ENCODE measurements around the gene ITIH1.

ITIH1 gene

DNA sequence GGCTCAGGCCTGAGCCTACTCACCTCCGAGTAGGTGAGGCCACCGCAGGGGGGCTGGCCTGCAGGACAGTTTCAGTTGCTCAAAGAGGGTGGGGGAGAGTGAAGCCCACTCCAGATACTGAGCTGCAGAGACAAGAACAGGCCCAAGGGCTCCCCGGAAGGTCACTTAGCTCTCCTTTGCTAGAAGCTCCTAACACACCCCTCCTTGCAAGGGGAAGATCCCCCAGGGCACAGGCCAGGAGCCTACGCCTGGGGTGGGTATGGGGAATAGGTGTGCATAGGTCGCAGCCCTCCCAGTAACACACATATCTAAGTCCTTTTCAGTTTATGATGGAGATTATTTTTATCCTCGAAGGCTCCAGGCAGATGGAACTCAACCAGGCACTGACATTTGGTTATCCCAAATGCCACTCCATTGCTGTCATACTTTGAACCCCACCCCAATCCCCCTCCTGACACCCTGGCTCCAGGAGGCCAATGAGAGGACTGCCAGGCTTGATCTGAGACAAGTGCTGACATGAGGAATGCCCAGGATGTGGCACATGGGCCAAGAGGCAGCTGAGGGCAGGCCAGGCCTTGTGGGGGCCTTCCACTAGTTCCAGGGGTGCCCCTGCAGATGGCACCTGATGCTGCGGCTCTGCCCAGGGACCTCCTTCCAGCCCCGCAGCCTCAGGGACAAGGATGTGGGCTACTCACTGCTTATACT is 58.5 kb downstream of the ITIH1 start:
- Histone ChIP-seq H3K79me2 (ENCODE audit: low read length) (no peaks in the 10 kb centered on the region), H2AFZ (ENCODE audit: low read length) (no peak overlapping the region), H3K9ac (ENCODE audit: low read length) (no peak overlapping the region), H3K36me3 (replicated peaks; ENCODE audit: insufficient read depth, low read length) (no peaks in the 10 kb centered on the region), H3K9me3 (replicated peaks; ENCODE audit: insufficient read depth, low read length) (no peaks in the 10 kb centered on the region), H3K9me2 (replicated peaks; ENCODE audit: insufficient read depth, low read length) (no peaks in the 10 kb centered on the region), H3K4me2 (ENCODE audit: low read depth, low read length) (no peak overlapping the region), H3F3A (ENCODE audit: insufficient read depth, low read length) (no peaks in the 10 kb centered on the region), H3K27me3 (replicated peaks; ENCODE audit: insufficient read depth, low read length) (no peaks in the 10 kb centered on the region), H3K4me1 (ENCODE audit: low read length) (no peaks in the 10 kb centered on the region), H4K20me1 (ENCODE audit: insufficient read depth, low read length) (no peaks in the 10 kb centered on the region), H3K4me3 (ENCODE audit: low read length) (no peak overlapping the region), H3K27ac (ENCODE audit: low read length) (no peak overlapping the region)
- no peak for DNase-seq
- TF ChIP-seq EZH2 (optimal IDR thresholded peaks at IDR 0.05; ENCODE audit: low read depth, low read length) = no peak
- TF ChIP-seq, protein P1, sequence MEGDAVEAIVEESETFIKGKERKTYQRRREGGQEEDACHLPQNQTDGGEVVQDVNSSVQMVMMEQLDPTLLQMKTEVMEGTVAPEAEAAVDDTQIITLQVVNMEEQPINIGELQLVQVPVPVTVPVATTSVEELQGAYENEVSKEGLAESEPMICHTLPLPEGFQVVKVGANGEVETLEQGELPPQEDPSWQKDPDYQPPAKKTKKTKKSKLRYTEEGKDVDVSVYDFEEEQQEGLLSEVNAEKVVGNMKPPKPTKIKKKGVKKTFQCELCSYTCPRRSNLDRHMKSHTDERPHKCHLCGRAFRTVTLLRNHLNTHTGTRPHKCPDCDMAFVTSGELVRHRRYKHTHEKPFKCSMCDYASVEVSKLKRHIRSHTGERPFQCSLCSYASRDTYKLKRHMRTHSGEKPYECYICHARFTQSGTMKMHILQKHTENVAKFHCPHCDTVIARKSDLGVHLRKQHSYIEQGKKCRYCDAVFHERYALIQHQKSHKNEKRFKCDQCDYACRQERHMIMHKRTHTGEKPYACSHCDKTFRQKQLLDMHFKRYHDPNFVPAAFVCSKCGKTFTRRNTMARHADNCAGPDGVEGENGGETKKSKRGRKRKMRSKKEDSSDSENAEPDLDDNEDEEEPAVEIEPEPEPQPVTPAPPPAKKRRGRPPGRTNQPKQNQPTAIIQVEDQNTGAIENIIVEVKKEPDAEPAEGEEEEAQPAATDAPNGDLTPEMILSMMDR (IDR thresholded peaks at IDR 0.05; ENCODE audit: low read length) = no peak
- no peak for TF ChIP-seq EZH2phosphoT487 (IDR thresholded peaks at IDR 0.05; ENCODE audit: low read length)

DNA sequence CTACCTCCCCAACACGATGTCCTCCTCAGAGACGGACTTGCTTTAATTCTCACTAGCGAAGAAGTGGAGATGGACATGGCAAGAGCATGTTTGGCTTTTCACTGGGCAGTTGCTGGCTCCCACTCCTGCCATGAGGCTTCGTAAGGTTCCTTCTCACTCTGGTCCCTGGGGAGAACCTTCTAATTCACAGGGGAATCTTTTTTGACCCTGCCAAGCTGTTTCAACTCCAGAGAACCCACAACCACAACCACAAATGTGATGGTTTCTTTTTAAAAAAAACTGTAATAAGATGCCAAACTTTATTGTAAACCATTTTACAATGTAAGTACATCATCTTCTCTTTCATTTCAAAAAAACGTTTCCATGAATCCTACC is 59.1 kb downstream of the ITIH1 start:
- no peak overlapping the region for H3K27ac ChIP-seq (ENCODE audit: low read length)

DNA sequence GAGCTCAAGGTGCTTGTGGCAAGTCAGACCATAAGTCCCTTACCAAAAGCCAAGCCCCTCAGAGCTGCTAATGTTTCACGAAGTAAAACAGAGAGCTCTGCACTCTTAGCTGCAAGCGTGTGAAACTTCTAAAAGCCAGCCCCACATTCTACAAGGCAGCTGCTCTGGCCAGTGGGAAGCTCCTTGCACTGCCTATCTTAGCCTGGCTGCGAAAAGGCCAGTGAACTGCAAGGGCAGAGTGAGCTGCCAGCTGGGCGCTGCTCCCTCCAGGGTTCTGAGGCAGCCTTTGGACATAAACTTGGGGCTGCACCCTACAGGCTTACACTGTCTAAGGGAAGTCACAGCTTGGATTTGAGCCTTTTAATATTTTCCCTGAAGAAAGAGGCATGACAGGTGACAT is 59.6 kb downstream of the ITIH1 start:
- no peaks in the 10 kb centered on the region for H3K79me2 ChIP-seq (ENCODE audit: low read length)
- H3K9me3 ChIP-seq (replicated peaks; ENCODE audit: insufficient read depth, low read length) = no peaks in the 10 kb centered on the region
- H2AFZ ChIP-seq (ENCODE audit: low read length) = no peak overlapping the region
- no peak for DNase-seq
- H3K27me3 ChIP-seq (replicated peaks; ENCODE audit: insufficient read depth, low read length) = no peaks in the 10 kb centered on the region
- H3K4me2 ChIP-seq (ENCODE audit: low read depth, low read length) = no peak overlapping the region
- no peaks in the 10 kb centered on the region for H3F3A ChIP-seq (ENCODE audit: insufficient read depth, low read length)
- H3K4me3 ChIP-seq (ENCODE audit: low read length) = no peak overlapping the region
- no peaks in the 10 kb centered on the region for H3K4me1 ChIP-seq (ENCODE audit: low read length)
- H3K36me3 ChIP-seq (replicated peaks; ENCODE audit: insufficient read depth, low read length) = no peaks in the 10 kb centered on the region
- TF ChIP-seq EZH2phosphoT487 (IDR thresholded peaks at IDR 0.05; ENCODE audit: low read length) (no peak), EZH2 (optimal IDR thresholded peaks at IDR 0.05; ENCODE audit: low read depth, low read length) (no peak)
- TF ChIP-seq, protein P1 (IDR thresholded peaks at IDR 0.05; ENCODE audit: low read length) = no peak
- H4K20me1 ChIP-seq (ENCODE audit: insufficient read depth, low read length) = no peaks in the 10 kb centered on the region
- H3K9ac ChIP-seq (ENCODE audit: low read length) = no peak overlapping the region
- H3K27ac ChIP-seq (ENCODE audit: low read length) = no peak overlapping the region
- H3K9me2 ChIP-seq (replicated peaks; ENCODE audit: insufficient read depth, low read length) = no peaks in the 10 kb centered on the region

More for the DNA sequence above, 59.1 kb downstream of the ITIH1 start:
- H4K20me1 ChIP-seq (ENCODE audit: insufficient read depth, low read length) = no peaks in the 10 kb centered on the region
- no peaks in the 10 kb centered on the region for H3K36me3 ChIP-seq (replicated peaks; ENCODE audit: insufficient read depth, low read length)
- H3K4me2 ChIP-seq (ENCODE audit: low read depth, low read length) = no peak overlapping the region
- no peak for DNase-seq
- H3K4me1 ChIP-seq (ENCODE audit: low read length) = no peaks in the 10 kb centered on the region
- no peaks in the 10 kb centered on the region for H3K79me2 ChIP-seq (ENCODE audit: low read length)
- no peaks in the 10 kb centered on the region for H3F3A ChIP-seq (ENCODE audit: insufficient read depth, low read length)
- no peaks in the 10 kb centered on the region for H3K9me3 ChIP-seq (replicated peaks; ENCODE audit: insufficient read depth, low read length)
- TF ChIP-seq EZH2phosphoT487 (IDR thresholded peaks at IDR 0.05; ENCODE audit: low read length) (no peak), EZH2 (optimal IDR thresholded peaks at IDR 0.05; ENCODE audit: low read depth, low read length) (no peak)
- TF ChIP-seq, protein P1 (IDR thresholded peaks at IDR 0.05; ENCODE audit: low read length) = no peak
- H3K9me2 ChIP-seq (replicated peaks; ENCODE audit: insufficient read depth, low read length) = no peaks in the 10 kb centered on the region
- H3K9ac ChIP-seq (ENCODE audit: low read length) = no peak overlapping the region
- no peak overlapping the region for H2AFZ ChIP-seq (ENCODE audit: low read length)
- H3K27me3 ChIP-seq (replicated peaks; ENCODE audit: insufficient read depth, low read length) = no peaks in the 10 kb centered on the region
- no peak overlapping the region for H3K4me3 ChIP-seq (ENCODE audit: low read length)

All from MM.1S (cell line).